ENCODE data around the gene PITHD1.
"Not testable (repeated sequence)": the region's sequence is repeated elsewhere in the genome, so short reads cannot be mapped to it uniquely, and the experiment has no call there.

PITHD1 gene

DNA sequence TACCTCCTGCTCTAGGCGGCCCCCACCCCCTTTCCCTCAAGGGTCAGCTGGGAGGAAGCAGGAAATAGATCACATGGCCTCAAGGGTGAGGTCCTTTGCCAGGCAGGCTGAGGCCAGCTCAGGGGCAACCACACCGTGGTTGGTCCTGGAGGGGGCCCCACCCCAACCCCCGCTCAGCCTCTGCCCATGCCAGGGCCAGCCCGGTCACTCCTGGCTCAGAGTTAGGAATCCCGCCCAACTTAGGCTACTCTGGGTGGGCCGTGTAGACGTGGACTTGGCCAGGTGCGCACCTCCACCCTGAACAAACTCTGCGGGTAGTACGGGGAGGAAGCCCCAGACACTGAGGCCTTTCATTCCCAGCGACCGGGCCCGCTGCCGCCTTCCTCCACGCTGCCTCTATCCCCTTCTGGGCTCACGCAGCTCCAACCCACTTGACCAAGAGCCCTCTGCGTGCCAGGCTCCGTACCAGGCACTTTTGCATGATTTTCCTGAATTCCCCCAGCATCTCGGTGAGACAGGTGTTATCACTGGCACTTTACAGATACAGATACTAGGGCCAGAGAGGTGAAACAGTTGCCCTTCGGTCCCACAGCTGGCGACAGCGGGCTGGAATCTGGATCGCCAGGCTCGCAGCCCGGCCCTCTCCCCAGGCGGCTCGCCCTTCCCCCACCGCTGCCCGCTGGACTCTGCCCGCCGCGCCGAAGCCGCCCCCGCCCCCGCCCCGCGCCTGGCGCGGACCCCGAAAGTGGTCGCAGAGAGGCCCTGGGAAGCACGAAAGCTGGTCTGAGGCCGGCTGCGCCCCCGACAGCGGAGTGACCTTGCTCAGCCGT is 21.6 kb downstream of the PITHD1 start:
- DNase-seq, result no peak

DNA sequence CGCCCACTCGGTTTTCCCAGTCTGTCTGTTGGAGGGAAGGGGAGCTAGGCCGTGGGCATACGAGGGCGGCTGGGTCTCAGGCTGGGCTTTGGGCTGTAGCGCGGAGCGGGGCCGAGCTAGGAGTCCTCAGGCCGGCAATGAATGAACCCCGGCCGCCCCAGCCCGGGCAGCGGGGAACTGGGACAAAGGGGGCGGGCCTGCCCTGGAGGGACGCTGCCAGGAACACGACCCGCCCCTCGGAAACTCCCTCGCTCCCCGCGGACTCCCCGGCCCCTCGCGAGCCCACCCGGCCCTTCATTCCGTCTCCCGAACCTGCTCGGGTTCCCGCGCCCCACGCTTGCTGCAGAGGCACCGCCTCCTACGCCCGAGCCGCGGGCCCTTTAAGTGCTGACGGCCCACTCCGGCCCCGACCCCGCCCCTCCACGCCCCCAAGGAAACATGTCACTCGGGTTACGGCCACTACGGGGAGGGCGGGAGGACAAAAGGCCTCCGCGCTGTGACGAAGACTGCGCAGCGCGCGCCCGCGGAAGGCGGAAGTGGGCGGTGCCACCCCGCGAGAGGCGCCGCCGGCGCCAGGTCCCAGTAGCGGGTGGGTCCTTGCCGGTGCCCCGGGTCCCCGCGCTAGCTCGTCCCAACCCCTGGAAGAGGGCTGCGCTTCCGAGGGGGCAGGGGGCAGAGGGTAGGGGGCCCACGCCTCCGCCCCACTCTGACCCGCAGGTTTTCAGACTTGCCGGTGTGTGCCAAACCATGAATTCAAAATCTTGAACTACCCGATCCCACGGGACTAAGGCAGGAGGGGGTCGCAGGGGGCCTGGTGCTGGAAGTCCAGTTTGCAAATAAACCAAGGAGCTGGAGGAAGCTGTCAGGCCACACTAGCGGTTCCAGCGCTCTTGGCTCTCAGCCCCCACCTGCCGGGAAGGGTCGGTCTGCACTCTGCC is 22.5 kb downstream of the PITHD1 start, which contains the start of gene GALE:
TSS of gene GALE (minus strand) at position 355 of the 938 bp plus-strand sequence. CDS start 1,747 bp downstream, outside the sequence.
- peak; percentile 90 for DNase-seq

- DNase-seq, result no peak
Observed at GRCh38 chr1:23801338-23801748, 23.1 kb downstream of the PITHD1 start.

DNA sequence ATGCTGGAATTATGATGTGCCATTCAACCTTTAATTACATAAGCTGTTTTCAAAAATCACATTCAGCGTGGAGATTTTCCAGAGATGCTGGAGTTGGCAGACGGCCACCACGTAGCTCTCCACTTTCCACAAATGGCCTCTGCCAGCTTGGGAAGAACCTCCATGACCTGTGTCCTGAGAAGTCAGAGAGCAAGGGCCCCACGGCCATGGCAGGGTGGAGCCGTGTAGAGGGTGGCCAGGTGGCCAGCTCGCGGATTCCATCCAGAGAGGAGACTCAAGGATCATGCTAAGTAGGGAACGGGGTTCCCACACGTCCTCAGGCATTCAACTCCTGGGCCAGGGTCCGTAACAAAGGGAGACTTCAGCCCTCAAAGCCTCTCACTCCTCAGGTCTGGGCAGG is 23.7 kb downstream of the PITHD1 start:
- DNase-seq, result no peak

GRCh38 chr1:23802809-23803342 is 24.7 kb downstream of the PITHD1 start:
- not testable (repeated sequence) for DNase-seq

DNA sequence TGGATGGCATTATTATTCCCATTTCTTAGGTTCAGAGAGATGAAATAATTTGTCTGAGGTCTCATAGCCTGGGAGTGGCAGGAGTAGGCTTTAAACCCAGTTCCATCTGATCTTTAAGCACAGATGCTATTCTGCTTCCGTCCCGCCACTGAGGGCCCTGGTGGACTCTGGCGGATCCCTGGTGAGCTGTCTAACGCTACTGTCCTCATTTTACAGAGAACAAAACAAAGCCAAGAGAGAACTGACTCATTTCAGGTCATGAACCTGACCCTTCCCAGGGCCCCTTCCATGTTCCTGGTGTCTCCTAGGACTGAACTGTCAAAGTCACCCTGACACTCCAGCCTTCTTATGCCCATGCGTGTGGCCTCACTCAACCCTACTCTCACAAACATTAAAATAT is 25.5 kb downstream of the PITHD1 start:
- DNase-seq, result no peak

DNA sequence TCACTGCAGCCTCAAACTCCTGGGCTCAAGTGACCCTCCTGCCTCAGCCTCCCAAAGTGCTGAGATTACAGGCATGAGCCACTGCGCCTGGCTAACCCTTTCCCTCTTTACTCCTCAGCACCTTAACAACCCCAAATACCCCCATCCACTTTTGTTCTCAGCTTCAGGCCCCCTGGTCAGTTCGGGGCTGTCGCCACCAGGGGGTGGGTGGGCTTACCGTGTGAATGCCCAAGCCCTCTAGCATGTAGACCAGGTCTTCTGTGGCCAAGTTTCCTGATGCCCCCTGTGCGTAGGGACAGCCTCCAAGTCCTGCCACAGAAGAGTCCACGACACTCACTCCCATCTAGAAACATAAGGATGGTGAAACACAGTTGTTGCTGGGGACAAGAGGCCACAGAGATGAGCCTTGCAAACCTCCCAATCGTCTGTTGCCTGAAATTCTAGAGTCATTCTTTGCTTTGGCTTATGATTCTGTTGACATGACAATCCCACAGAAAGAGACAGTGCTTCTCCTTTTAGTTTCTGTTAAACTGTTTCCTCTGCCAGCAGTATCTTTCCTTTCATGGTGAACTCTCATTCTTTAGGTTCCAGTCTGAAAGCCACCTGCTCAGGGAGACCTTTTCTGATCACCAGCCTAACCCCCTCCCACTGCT is 26.1 kb downstream of the PITHD1 start:
- no peak for DNase-seq

DNA sequence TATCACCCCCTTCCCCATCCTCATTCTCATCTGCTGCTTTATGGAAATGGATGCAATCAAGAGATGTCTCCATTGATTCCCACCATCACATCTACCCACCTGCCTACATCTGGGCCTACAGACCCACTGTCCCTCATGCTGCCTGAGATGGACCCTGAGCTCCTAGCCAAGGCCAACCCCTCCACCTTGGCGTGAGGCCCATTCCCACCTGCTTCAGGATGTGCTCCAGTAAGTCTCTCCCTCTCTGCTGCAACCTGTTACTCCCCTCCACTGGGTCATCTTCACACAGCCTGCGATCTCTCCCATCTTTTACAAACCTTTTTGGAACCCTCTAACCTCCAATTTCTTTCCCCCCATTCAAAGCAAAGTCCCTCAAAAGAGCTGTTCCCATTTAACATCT is 26.8 kb downstream of the PITHD1 start:
- no peak for DNase-seq

GRCh38 chr1:23806280-23806679 is 28.1 kb downstream of the PITHD1 start:
- no peak for DNase-seq

DNA sequence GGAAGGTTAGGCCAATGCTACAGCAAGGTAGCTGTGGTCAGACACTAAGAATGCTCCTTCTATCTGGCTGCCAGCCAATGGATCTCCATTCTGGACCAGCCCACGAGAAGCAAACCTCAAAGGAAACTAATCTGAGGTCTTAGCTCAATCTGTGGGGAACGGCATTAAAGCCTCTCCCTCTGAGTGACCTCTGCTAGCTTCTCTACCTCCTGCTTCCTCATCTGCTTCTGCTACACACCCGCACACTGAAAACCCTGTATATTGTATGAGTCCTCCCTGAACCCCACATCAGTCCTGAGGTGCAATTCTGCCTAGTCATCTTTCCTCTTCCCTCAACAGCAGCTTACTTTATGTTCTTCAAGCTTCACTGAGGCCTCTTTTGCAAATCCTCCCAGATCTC is 29.2 kb downstream of the PITHD1 start:
- DNase-seq, result no peak

DNA sequence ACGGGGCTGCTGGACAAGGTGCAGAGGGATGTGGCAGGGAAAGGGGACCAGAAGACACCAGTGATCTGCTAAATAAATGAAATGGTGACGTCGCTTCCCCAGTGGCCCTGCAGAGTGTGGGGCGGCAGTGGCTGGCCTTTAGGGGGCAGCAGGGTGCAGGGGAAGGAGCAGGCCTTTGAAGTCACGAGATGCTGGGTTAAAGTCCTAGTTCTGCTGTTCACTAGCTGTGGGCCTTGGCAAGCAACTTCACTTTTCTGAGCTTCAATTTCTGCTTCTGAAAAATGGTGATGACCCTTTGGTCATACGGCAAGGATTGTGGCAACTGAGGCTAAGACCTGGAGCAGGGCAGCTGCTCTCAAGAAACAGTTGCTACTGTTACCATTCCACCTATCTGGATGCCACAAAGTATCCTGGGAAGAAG is 31.5 kb downstream of the PITHD1 start:
- DNase-seq, result no peak

DNA sequence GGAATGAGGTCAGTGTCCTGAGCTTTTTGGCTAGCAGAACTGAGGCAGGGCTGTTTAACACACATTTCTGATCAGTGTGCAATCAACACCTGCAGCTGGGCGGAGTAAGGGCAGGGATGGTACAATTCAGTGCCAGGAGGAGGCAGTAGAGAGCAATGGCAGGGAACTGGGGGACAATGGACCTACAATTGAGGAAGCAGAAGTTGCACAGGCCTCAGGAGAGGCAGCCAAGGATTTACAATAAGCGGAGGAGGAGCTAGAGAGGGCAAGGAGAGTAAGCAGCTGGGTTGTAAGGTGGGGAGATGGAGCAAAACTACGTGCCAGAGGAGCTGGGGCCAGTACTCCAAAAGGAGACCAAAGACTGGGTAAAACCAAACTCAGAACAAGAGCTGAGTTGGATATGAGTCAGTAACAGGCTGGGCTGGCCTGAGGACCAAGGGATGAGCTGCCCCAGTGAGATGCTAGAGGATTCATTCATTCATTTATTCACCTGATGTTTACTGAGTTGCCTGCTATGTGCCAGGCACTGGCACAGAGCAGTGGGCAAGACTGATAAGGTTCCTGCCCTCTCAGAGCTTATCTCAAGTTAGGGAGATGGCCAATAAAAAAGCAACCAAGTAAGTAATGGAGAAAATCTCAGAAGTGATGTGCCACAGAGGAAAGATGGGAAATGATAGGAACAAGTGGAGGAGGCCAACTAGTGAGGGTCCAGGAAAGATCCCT is 32.8 kb downstream of the PITHD1 start:
- DNase-seq, result no peak

DNA sequence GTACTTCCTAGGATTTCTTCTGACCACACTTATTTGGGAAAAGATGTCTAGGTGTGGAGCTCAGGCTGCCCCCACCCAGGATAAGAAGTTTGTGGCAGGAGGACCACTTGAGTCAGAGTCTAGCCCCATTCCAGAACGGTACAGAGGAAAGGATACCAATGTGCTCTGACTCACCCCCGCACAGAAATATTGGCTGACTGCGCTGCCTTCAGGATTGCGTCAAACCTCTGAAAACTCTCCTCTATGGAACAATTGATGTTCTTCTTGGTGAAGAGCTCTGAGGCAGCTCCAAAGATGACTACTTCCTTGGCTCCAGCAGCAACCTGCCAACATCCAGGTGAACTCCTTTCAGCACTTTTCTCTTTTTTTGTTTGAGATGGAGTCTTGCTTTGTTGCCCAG is 35.8 kb downstream of the PITHD1 start:
- no peak for DNase-seq

DNA sequence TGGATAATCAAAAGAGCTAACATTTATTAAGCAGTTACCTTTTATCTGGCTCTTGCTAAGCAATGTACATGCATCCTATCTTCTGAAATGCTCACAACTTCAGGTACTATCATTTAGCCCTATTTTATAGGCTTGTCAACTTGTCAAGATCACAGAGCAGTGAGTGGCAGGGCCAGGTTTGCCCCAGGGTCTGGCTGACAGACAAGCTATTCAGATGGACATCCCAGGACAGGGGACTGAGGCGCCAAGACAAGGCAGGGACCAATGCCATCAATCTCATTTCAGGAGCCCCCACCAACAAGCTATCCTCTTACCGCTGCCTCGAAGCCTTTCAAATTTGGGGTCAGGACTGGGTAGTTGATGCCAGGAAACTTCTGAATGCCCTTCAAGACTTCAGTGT is 38.1 kb downstream of the PITHD1 start:
- no peak for DNase-seq

- no peak for DNase-seq
Observed at GRCh38 chr1:23816906-23817305, 38.7 kb downstream of the PITHD1 start.

DNA sequence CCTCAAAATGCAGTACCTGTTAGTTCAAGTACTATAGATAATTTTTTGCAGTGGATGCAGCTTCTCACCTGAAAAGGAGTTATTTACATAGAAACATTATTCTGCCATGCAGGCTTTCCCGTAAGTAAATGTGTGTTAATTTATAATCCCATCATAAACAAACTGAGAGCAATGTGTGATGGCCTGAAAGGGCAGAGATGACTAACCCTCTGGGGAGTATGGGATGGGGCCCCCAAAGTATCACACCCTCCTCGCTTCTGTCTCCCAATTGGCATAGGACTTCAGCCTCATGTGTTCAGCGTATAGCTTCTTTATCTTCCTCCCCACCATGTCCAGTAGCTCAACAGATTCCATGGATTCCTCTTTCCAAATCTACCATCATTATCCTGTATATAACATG is 39.4 kb downstream of the PITHD1 start:
- DNase-seq, result no peak

- no peak for DNase-seq
Observed at GRCh38 chr1:23823767-23824166, 45.5 kb downstream of the PITHD1 start.

GRCh38 chr1:23824711-23825075 is 46.5 kb downstream of the PITHD1 start:
- DNase-seq, result no peak

- DNase-seq, result peak; percentile 82
Observed at GRCh38 chr1:23825076-23825761, 47.0 kb downstream of the PITHD1 start, which contains the start of gene HMGCL. Gene HMGCL, minus strand, starts transcription at chr1:23825429. Its CDS starts 14 bp downstream, at chr1:23825415.

GRCh38 chr1:23825762-23826522 is 47.7 kb downstream of the PITHD1 start:
- no peak for DNase-seq

- DNase-seq, result not testable (repeated sequence)
Observed at GRCh38 chr1:23826590-23826989, 48.4 kb downstream of the PITHD1 start.
